IMR-90 (cell line): ENCODE measurements around the gene MAB21L3. TPM values are rescaled to one million over a fixed set of nuclear protein-coding genes. Genes with fewer than 3 reads are reported as not detected.

ENCODE experiments used
- ATAC-seq: fragments of 200-7000 bp; cut with Tn5 transposase; 2 replicates; pipeline ENCODE4 v1.9.1; 2020; ENCODE audit warnings: low read depth, mild to moderate bottlenecking, moderate library complexity
- BruUV-seq: library from RNA; stranded (reverse); fragments of 400-500 nt; replicated peaks from 2 replicates; lab custom pipeline; 2021; lab: Mats Ljungman, UMichigan
- CTCF ChIA-PET: fragments of 300-600 bp; formaldehyde crosslinking; extraction: SDS; loops from one replicate; lab custom pipeline; 2021; ENCODE audit warnings: antibody characterized with exemption; lab: Yijun Ruan, JAX
- POLR2A ChIA-PET: fragments of 300-600 bp; sonication (Branson Sonifier 250); formaldehyde crosslinking; loops from one replicate; lab custom pipeline; 2022; ENCODE audit warnings: antibody characterized with exemption; ENCODE audit not compliant: unreplicated experiment; lab: Charles Lee
- DNase-seq: peaks from one replicate; pipeline ENCODE4 v3.0.0; 2013
- H2AFZ ChIP-seq: replicated peaks from 2 replicates; pipeline ENCODE3; 2013; ENCODE audit warnings: low read length, mild to moderate bottlenecking; ENCODE audit not compliant: poor library complexity
- H2AK5ac ChIP-seq: 2 replicates; pipeline ENCODE4 v1.6.1; 2013; ENCODE audit warnings: low read depth, low read length, inconsistent platforms
- H2AK9ac ChIP-seq: replicated peaks from 2 replicates; pipeline ENCODE3; 2013; ENCODE audit warnings: mild to moderate bottlenecking, low read depth, low read length, moderate library complexity; ENCODE audit not compliant: poor library complexity
- H2BK120ac ChIP-seq: 2 replicates; pipeline ENCODE4 v1.6.1; 2013; ENCODE audit warnings: low read depth, low read length, inconsistent platforms
- H2BK15ac ChIP-seq: 3 replicates; pipeline ENCODE4 v1.6.1; 2013; ENCODE audit warnings: low read depth, low read length, inconsistent platforms
- H2BK20ac ChIP-seq: 2 replicates; pipeline ENCODE4 v1.6.1; 2013; ENCODE audit warnings: low read depth, mild to moderate bottlenecking, inconsistent platforms, low read length, moderate library complexity
- H2BK5ac ChIP-seq: 2 replicates; pipeline ENCODE4 v1.6.1; 2013; ENCODE audit warnings: mild to moderate bottlenecking, low read depth, low read length, inconsistent platforms; ENCODE audit not compliant: poor library complexity, severe bottlenecking
- H3K14ac ChIP-seq: replicated peaks from 2 replicates; pipeline ENCODE4 v1.6.1; 2013; ENCODE audit warnings: low read depth, low read length, inconsistent platforms
- H3K18ac ChIP-seq: 2 replicates; pipeline ENCODE4 v1.6.1; 2013; ENCODE audit warnings: low read depth, low read length, control low read depth
- H3K23ac ChIP-seq: 2 replicates; pipeline ENCODE4 v1.6.1; 2013; ENCODE audit warnings: low read depth, low read length, inconsistent platforms
- H3K27ac ChIP-seq: 2 replicates; pipeline ENCODE4 v1.5.1; 2013; ENCODE audit warnings: mild to moderate bottlenecking, control low read depth, low read length; ENCODE audit not compliant: insufficient read depth
- H3K27me3 ChIP-seq: 2 replicates; pipeline ENCODE4 v1.6.1; 2013; ENCODE audit warnings: low read length; ENCODE audit not compliant: control insufficient read depth, insufficient read depth
- H3K36me3 ChIP-seq: 2 replicates; pipeline ENCODE4 v1.6.1; 2013; ENCODE audit warnings: low read length, mixed read lengths; ENCODE audit not compliant: control insufficient read depth, insufficient read depth
- H3K4ac ChIP-seq: 2 replicates; pipeline ENCODE4 v1.6.1; 2013; ENCODE audit warnings: low read depth, low read length, inconsistent platforms
- H3K4me1 ChIP-seq: 2 replicates; pipeline ENCODE4 v1.6.1; 2013; ENCODE audit warnings: low read length, mixed read lengths; ENCODE audit not compliant: control insufficient read depth, insufficient read depth
- H3K4me2 ChIP-seq: 2 replicates; pipeline ENCODE4 v1.6.1; 2013; ENCODE audit warnings: low read depth, mild to moderate bottlenecking, control low read depth, low read length, moderate library complexity
- H3K4me3 ChIP-seq: 2 replicates; pipeline ENCODE4 v1.5.1; 2013; ENCODE audit warnings: low read depth, mild to moderate bottlenecking, control low read depth, low read length, moderate library complexity; ENCODE audit not compliant: insufficient read depth
- H3K56ac ChIP-seq: 2 replicates; pipeline ENCODE4 v1.6.1; 2013; ENCODE audit warnings: low read length, inconsistent platforms; ENCODE audit not compliant: insufficient read depth; ENCODE audit errors: extremely low read depth
- H3K79me1 ChIP-seq, 2 experiments: 2 replicates each; pipeline ENCODE4 v1.6.1; 2013; ENCODE audit warnings: low read length in 2 of 2, inconsistent platforms in 1 of 2, low read depth in 1 of 2
- H3K9ac ChIP-seq: 2 replicates; pipeline ENCODE4 v1.6.1; 2013; ENCODE audit warnings: low read depth, low read length, control low read depth
- H3K9me1 ChIP-seq: 2 replicates; pipeline ENCODE4 v1.6.1; 2013; ENCODE audit warnings: low read length, inconsistent platforms; ENCODE audit not compliant: insufficient read depth
- H3K9me3 ChIP-seq: 2 replicates; pipeline ENCODE4 v1.6.1; 2013; ENCODE audit warnings: low read length; ENCODE audit not compliant: control insufficient read depth, insufficient read depth
- H4K20me1 ChIP-seq: 2 replicates; pipeline ENCODE4 v1.6.1; 2013; ENCODE audit warnings: low read length, inconsistent platforms; ENCODE audit not compliant: insufficient read depth
- H4K5ac ChIP-seq: 2 replicates; pipeline ENCODE4 v1.6.1; 2013; ENCODE audit warnings: mild to moderate bottlenecking, low read depth, low read length, control low read depth
- H4K8ac ChIP-seq, 2 experiments: 2 replicates each; pipeline ENCODE4 v1.6.1; 2013; ENCODE audit warnings: low read depth in 2 of 2, low read length in 2 of 2, control low read depth in 1 of 2, inconsistent platforms in 1 of 2
- H4K91ac ChIP-seq: 2 replicates; pipeline ENCODE4 v1.6.1; 2013; ENCODE audit warnings: low read depth, low read length, inconsistent platforms; ENCODE audit not compliant: insufficient read depth
- BHLHE40 ChIP-seq: fragments of 150-350 bp; IDR thresholded peaks from 2 replicates; pipeline ENCODE4 v1.6.1; 2016; ENCODE audit warnings: mild to moderate bottlenecking, low read depth, low read length
- CEBPB ChIP-seq: IDR thresholded peaks from 2 replicates; pipeline ENCODE4 v1.6.1; 2012; ENCODE audit warnings: low read depth, low read length, improper control_type of control experiment
- CTCF ChIP-seq: conservative IDR thresholded peaks from 2 replicates; pipeline ENCODE4 v1.5.1; 2012; ENCODE audit warnings: mild to moderate bottlenecking, low read depth, low read length, improper control_type of control experiment
- FOS ChIP-seq: fragments of 150-350 bp; IDR thresholded peaks from 2 replicates; pipeline ENCODE4 v1.6.1; 2016; ENCODE audit warnings: low read depth, low read length
- MAFK ChIP-seq: IDR thresholded peaks from 2 replicates; pipeline ENCODE4 v1.6.1; 2012; ENCODE audit warnings: low read depth, low read length, improper control_type of control experiment
- MAZ ChIP-seq: IDR thresholded peaks from 2 replicates; pipeline ENCODE4 v1.6.1; 2012; ENCODE audit warnings: low read depth, mild to moderate bottlenecking, low read length, improper control_type of control experiment, moderate library complexity, borderline replicate concordance
- MXI1 ChIP-seq: IDR thresholded peaks from 2 replicates; pipeline ENCODE4 v1.6.1; 2012; ENCODE audit warnings: low read depth, mild to moderate bottlenecking, low read length, moderate library complexity, borderline replicate concordance
- NFE2L2 ChIP-seq: fragments of 150-350 bp; IDR thresholded peaks from 2 replicates; pipeline ENCODE4 v1.6.1; 2016; ENCODE audit warnings: low read depth, mild to moderate bottlenecking, low read length
- POLR2A ChIP-seq: IDR thresholded peaks from 2 replicates; pipeline ENCODE4 v1.6.1; 2012; ENCODE audit warnings: mild to moderate bottlenecking, low read depth, low read length
- RFX5 ChIP-seq: IDR thresholded peaks from 2 replicates; pipeline ENCODE4 v1.8.0; 2012; ENCODE audit warnings: low read depth, mild to moderate bottlenecking, low read length, moderate library complexity
- SMC3 ChIP-seq: fragments of 150-350 bp; IDR thresholded peaks from 2 replicates; pipeline ENCODE4 v1.6.1; 2016; ENCODE audit warnings: low read depth, mild to moderate bottlenecking, antibody characterized with exemption, low read length, moderate library complexity
- USF2 ChIP-seq: fragments of 150-350 bp; IDR thresholded peaks from 2 replicates; pipeline ENCODE4 v1.6.1; 2017; ENCODE audit warnings: mild to moderate bottlenecking, antibody characterized with exemption, low read length, low read depth
- WGBS, 2 experiments: methylation state at CpG; one replicate each; pipeline versions ENCODE4 v1.1.5 to v1.1.7; 2013; ENCODE audit warnings: missing lambda C conversion rate in 2 of 2; ENCODE audit not compliant: insufficient read length in 1 of 2; ENCODE audit errors: extremely low coverage in 2 of 2; 5-methylcytosine and 5-hydroxymethylcytosine counted together
- dilution Hi-C: fragments of 300-500 bp; cut with HindIII; formaldehyde crosslinking; loops from one replicate; pipeline ENCODE4 v1.14.3; 2018; ENCODE audit warnings: low sequenced_read_pairs; ENCODE audit not compliant: unreplicated experiment
- in situ Hi-C: fragments of 300-500 bp; cut with MboI; formaldehyde crosslinking; loops from 3 replicates; pipeline ENCODE4 v1.14.3; 2019; ENCODE audit warnings: low sequenced_read_pairs, inconsistent platforms, mixed read lengths
- intact Hi-C: fragments of 100-400 bp; cut with micrococcal nuclease; formaldehyde crosslinking; loops from 2 replicates; pipeline ENCODE4 v1.10.0; 2022
- polyA plus RNA-seq, 3 experiments: library from polyadenylated mRNA; depleted of rRNA; stranded (reverse); fragments of >200 nt; gene quantifications; 2 replicates each; pipeline ENCODE4 v1.2.3, GENCODE V29; 2012; ENCODE audit warnings: low replicate concordance in 1 of 3
- total RNA-seq: library from RNA; depleted of rRNA; stranded (reverse); fragments of >200 nt; gene quantifications from 2 replicates; pipeline ENCODE4 v1.2.3, GENCODE V29; 2012

Gene MAB21L3
- total and polyA plus RNA-seq, 2 of the 4 experiments (the other 2 are of a cell fraction), result not detected

- no peaks in the 10 kb centered on the region for H4K20me1 ChIP-seq
- no peak overlapping the region for H4K91ac ChIP-seq
- 0 out of 2 replicates have a peak, but pooled peaks cover 1% of the 10 kb centered on the region for H3K4me1 ChIP-seq
- no peak overlapping the region for H2BK15ac ChIP-seq
- H2AK9ac ChIP-seq, result no peak overlapping the region
- H3K9me3 ChIP-seq, result no peaks in the 10 kb centered on the region
- no peak overlapping the region for H3K56ac ChIP-seq
- no peak overlapping the region for H2BK20ac ChIP-seq
- dilution Hi-C loops (no loop called here), in situ Hi-C loops (no loop called here), intact Hi-C loops (no loop called here)
- H3K4me2 ChIP-seq, result no peak overlapping the region
- no peak overlapping the region for H3K27ac ChIP-seq
- WGBS, 2 experiments, result no CpG with 5 or more reads among the region's 4 CpGs
- no peak overlapping the region for H3K18ac ChIP-seq
- H2AK5ac ChIP-seq, result no peak overlapping the region
- POLR2A ChIA-PET, result no interaction called here
- DNase-seq, result no peak
- no peak overlapping the region for H3K4me3 ChIP-seq
- no peak overlapping the region for H3K9ac ChIP-seq
- no peaks in the 10 kb centered on the region for H3K36me3 ChIP-seq
- no peak overlapping the region for H4K5ac ChIP-seq
- no peak overlapping the region for H2AFZ ChIP-seq
- H3K4ac ChIP-seq, result no peak overlapping the region
- no peak for ATAC-seq
- BruUV-seq, result no TSS peak
- no peak overlapping the region for H2BK120ac ChIP-seq
- no peak overlapping the region for H4K8ac ChIP-seq
- CTCF ChIA-PET, result interaction anchor here (0.7 to 2.2 kb wide), 2 partner anchors 359 to 449 kb away, joined by 3 to 8 read pairs; no protein-coding TSS in a partner anchor
- TF ChIP-seq MXI1 (no peak), SMC3 (no peak), POLR2A (no peak), MAFK (no peak), BHLHE40 (no peak), CTCF (no peak), MAZ (no peak), NFE2L2 (no peak), USF2 (no peak), FOS (no peak), CEBPB (no peak), RFX5 (no peak)
- H3K9me1 ChIP-seq, result no peaks in the 10 kb centered on the region
- H2BK5ac ChIP-seq, result no peak overlapping the region
- peaks cover 23% of the 10 kb centered on the region for H3K27me3 ChIP-seq
- H3K79me1 ChIP-seq, result no peaks in the 10 kb centered on the region
- no peak overlapping the region for H3K14ac ChIP-seq
- H3K23ac ChIP-seq, result no peak overlapping the region
These were observed 15.1 kb downstream of the MAB21L3 start for GRCh38 chr1:116126281-116126680.
